CD8-positive, alpha-beta memory T cell (primary cell): ENCODE results near the gene TVP23A. TPM values are rescaled to one million over a fixed set of nuclear protein-coding genes. Genes with fewer than 3 reads are reported as not detected.
A peak's percentile ranks its signal among the peaks of the same experiment; 100 is the strongest.

Source experiments
- CTCF ChIA-PET: fragments of 350-600 bp; sonication (Branson Sonifier 250); formaldehyde crosslinking; loops from one replicate; lab custom pipeline; 2021; ENCODE audit warnings: antibody characterized with exemption; lab: Charles Lee
- POLR2A ChIA-PET: fragments of 350-600 bp; sonication (Branson Sonifier 250); formaldehyde crosslinking; loops from one replicate; lab custom pipeline; 2021; ENCODE audit warnings: antibody characterized with exemption; lab: Charles Lee
- DNase-seq, 5 donors: peaks; one replicate each; pipeline versions ENCODE4 v3.0.0 to v3.0.0-alpha.2; 2020 to 2022; ENCODE audit warnings: mixed read lengths in 1 of 5
- H3K27ac ChIP-seq: one replicate; pipeline ENCODE4 v1.7.0; 2013; ENCODE audit warnings: low read depth, mild to moderate bottlenecking, low read length, moderate library complexity
- H3K27me3 ChIP-seq: 2 replicates; pipeline ENCODE4 v1.7.0; 2013; ENCODE audit warnings: low read length, mild to moderate bottlenecking; ENCODE audit not compliant: insufficient read depth, poor library complexity, severe bottlenecking
- H3K36me3 ChIP-seq: 2 replicates; pipeline ENCODE4 v1.7.0; 2013; ENCODE audit warnings: mild to moderate bottlenecking, low read length, moderate library complexity; ENCODE audit not compliant: insufficient read depth
- H3K4me1 ChIP-seq: 2 replicates; pipeline ENCODE4 v1.7.0; 2013; ENCODE audit warnings: mild to moderate bottlenecking, low read length, moderate library complexity; ENCODE audit not compliant: insufficient read depth
- H3K4me3 ChIP-seq: 2 replicates; pipeline ENCODE4 v1.7.0; 2013; ENCODE audit warnings: mild to moderate bottlenecking, low read length
- H3K9me3 ChIP-seq: 2 replicates; pipeline ENCODE4 v1.7.0; 2013; ENCODE audit warnings: mild to moderate bottlenecking, low read length
- H3K27ac Mint-ChIP-seq, 8 donors: one replicate each; pipeline ENCODE4 v1.8.0; 2020 to 2021; ENCODE audit warnings: mixed read lengths in 8 of 8, mild to moderate bottlenecking in 6 of 8, inconsistent platforms in 3 of 8, moderate library complexity in 3 of 8
- H3K27me3 Mint-ChIP-seq, 2 donors: one replicate each; pipeline ENCODE4 v1.8.0; 2020 to 2021; ENCODE audit warnings: mixed read lengths in 2 of 2, mild to moderate bottlenecking in 1 of 2, moderate library complexity in 1 of 2
- H3K36me3 Mint-ChIP-seq, 3 donors: one replicate each; pipeline ENCODE4 v1.8.0; 2020 to 2021; ENCODE audit warnings: mixed read lengths in 3 of 3, inconsistent platforms in 1 of 3, mild to moderate bottlenecking in 1 of 3
- H3K4me1 Mint-ChIP-seq, 3 donors: one replicate each; pipeline ENCODE4 v1.8.0; 2020 to 2021; ENCODE audit warnings: mixed read lengths in 3 of 3, inconsistent platforms in 1 of 3, mild to moderate bottlenecking in 1 of 3
- H3K4me3 Mint-ChIP-seq, 7 donors: one replicate each; pipeline ENCODE4 v1.8.0; 2020 to 2021; ENCODE audit warnings: mixed read lengths in 7 of 7, mild to moderate bottlenecking in 6 of 7, moderate library complexity in 4 of 7, inconsistent platforms in 2 of 7
- H3K9me3 Mint-ChIP-seq, 5 donors: one replicate each; pipeline ENCODE4 v1.8.0; 2020 to 2022; ENCODE audit warnings: mixed read lengths in 5 of 5, mild to moderate bottlenecking in 3 of 5, moderate library complexity in 2 of 5, inconsistent platforms in 1 of 5
- polyA plus RNA-seq: library from polyadenylated mRNA; unstranded; fragments of 300-500 nt; fragmentation: Illumina TruSeq; gene quantifications from one replicate; pipeline ENCODE4 v1.2.3, GENCODE V29; 2021
- total RNA-seq, 2 experiments: library from RNA; stranded (reverse); gene quantifications; one replicate each; pipeline ENCODE4 v1.2.3, GENCODE V29; 2021

TVP23A gene
- total and polyA plus RNA-seq, 3 experiments from 2014 or later, result 0.26 TPM; not detected in 2

GRCh38 chr16:10822702-10823101, 4.1 kb upstream of the TVP23A start:
- no peaks in the 10 kb centered on the region for H3K36me3 ChIP-seq
- ChIA-PET POLR2A (no interaction called here), CTCF (no interaction called here)
- Mint-ChIP-seq H3K4me3 (no peak overlapping the region), H3K27me3 (no peaks in the 10 kb centered on the region), H3K36me3 (no peaks in the 10 kb centered on the region), H3K27ac (peak overlapping the region in 2 of 8 donors; percentile 79 to 84), H3K9me3 (no peaks in the 10 kb centered on the region), H3K4me1 (no peaks in the 10 kb centered on the region)
- H3K9me3 ChIP-seq, result no peaks in the 10 kb centered on the region
- H3K4me1 ChIP-seq, result no peaks in the 10 kb centered on the region
- H3K4me3 ChIP-seq, result no peak overlapping the region
- DNase-seq, result no peak
- no peaks in the 10 kb centered on the region for H3K27me3 ChIP-seq
- H3K27ac ChIP-seq, result no peak overlapping the region

- Mint-ChIP-seq H3K4me3 (no peak overlapping the region), H3K4me1 (no peaks in the 10 kb centered on the region), H3K9me3 (no peaks in the 10 kb centered on the region), H3K27me3 (no peaks in the 10 kb centered on the region), H3K36me3 (no peaks in the 10 kb centered on the region), H3K27ac (peak overlapping the region in 1 of 8 donors; percentile 22)
- no peak for DNase-seq
- Histone ChIP-seq H3K36me3 (no peaks in the 10 kb centered on the region), H3K4me3 (no peak overlapping the region), H3K9me3 (no peaks in the 10 kb centered on the region), H3K4me1 (no peaks in the 10 kb centered on the region), H3K27me3 (no peaks in the 10 kb centered on the region), H3K27ac (no peak overlapping the region)
- ChIA-PET POLR2A (no interaction called here), CTCF (no interaction called here)
Observed at GRCh38 chr16:10820546-10820945, 2.0 kb upstream of the TVP23A start.

- Histone ChIP-seq H3K27me3 (no peaks in the 10 kb centered on the region), H3K4me1 (no peaks in the 10 kb centered on the region), H3K9me3 (no peaks in the 10 kb centered on the region), H3K4me3 (no peak overlapping the region), H3K27ac (no peak overlapping the region), H3K36me3 (no peaks in the 10 kb centered on the region)
- no peak for DNase-seq
- H3K36me3 Mint-ChIP-seq, result no peaks in the 10 kb centered on the region
- no peaks in the 10 kb centered on the region for H3K27me3 Mint-ChIP-seq
- H3K9me3 Mint-ChIP-seq, result no peaks in the 10 kb centered on the region
- POLR2A ChIA-PET, result no interaction called here
- H3K4me1 Mint-ChIP-seq, result peaks cover 3 to 6% (median 6%) of the 10 kb centered on the region in 3 donors
- CTCF ChIA-PET, result no interaction called here
- no peak overlapping the region for H3K4me3 Mint-ChIP-seq
- peak overlapping the region in 1 of 8 donors; percentile 35 for H3K27ac Mint-ChIP-seq
Observed at GRCh38 chr16:10817514-10817913, 1.1 kb downstream of the TVP23A start.

GRCh38 chr16:10813099-10813455, 5.5 kb downstream of the TVP23A start:
- no peak overlapping the region for H3K27ac ChIP-seq
- DNase-seq, result no peak
- peaks cover 5 to 15% (median 12%) of the 10 kb centered on the region in 3 donors for H3K4me1 Mint-ChIP-seq
- H3K36me3 Mint-ChIP-seq, result no peaks in the 10 kb centered on the region
- no peak overlapping the region for H3K4me3 Mint-ChIP-seq
- H3K4me3 ChIP-seq, result no peak overlapping the region
- no peaks in the 10 kb centered on the region for H3K27me3 Mint-ChIP-seq
- ChIA-PET CTCF (no interaction called here), POLR2A (no interaction called here)
- no peaks in the 10 kb centered on the region for H3K27me3 ChIP-seq
- H3K4me1 ChIP-seq, result no peaks in the 10 kb centered on the region
- H3K27ac Mint-ChIP-seq, result peak overlapping the region in 1 of 8 donors; percentile 69
- no peaks in the 10 kb centered on the region for H3K9me3 Mint-ChIP-seq
- no peaks in the 10 kb centered on the region for H3K36me3 ChIP-seq
- H3K9me3 ChIP-seq, result no peaks in the 10 kb centered on the region

GRCh38 chr16:10812312-10813098, 6.1 kb downstream of the TVP23A start:
- peak overlapping the region in 3 of 8 donors; percentile 21 to 69 (median 48) for H3K27ac Mint-ChIP-seq
- DNase-seq, result no peak
- H3K27me3 Mint-ChIP-seq, result no peaks in the 10 kb centered on the region
- ChIA-PET CTCF (no interaction called here), POLR2A (no interaction called here)
- H3K36me3 Mint-ChIP-seq, result no peaks in the 10 kb centered on the region
- no peaks in the 10 kb centered on the region for H3K36me3 ChIP-seq
- peaks cover 5 to 15% (median 12%) of the 10 kb centered on the region in 3 donors for H3K4me1 Mint-ChIP-seq
- no peaks in the 10 kb centered on the region for H3K4me1 ChIP-seq
- no peaks in the 10 kb centered on the region for H3K9me3 Mint-ChIP-seq
- no peaks in the 10 kb centered on the region for H3K27me3 ChIP-seq
- no peak overlapping the region for H3K27ac ChIP-seq
- H3K4me3 ChIP-seq, result no peak overlapping the region
- no peaks in the 10 kb centered on the region for H3K9me3 ChIP-seq
- H3K4me3 Mint-ChIP-seq, result peak overlapping the region in 1 of 7 donors; percentile 3

- no peak overlapping the region for H3K4me3 ChIP-seq
- H3K4me1 ChIP-seq, result no peaks in the 10 kb centered on the region
- H3K9me3 Mint-ChIP-seq, result no peaks in the 10 kb centered on the region
- no peaks in the 10 kb centered on the region for H3K36me3 ChIP-seq
- H3K27me3 Mint-ChIP-seq, result peaks cover 2 to 3% of the 10 kb centered on the region in 2 donors
- H3K4me3 Mint-ChIP-seq, result no peak overlapping the region
- H3K9me3 ChIP-seq, result no peaks in the 10 kb centered on the region
- H3K4me1 Mint-ChIP-seq, result peaks cover 5 to 15% (median 12%) of the 10 kb centered on the region in 3 donors
- ChIA-PET POLR2A (no interaction called here), CTCF (no interaction called here)
- H3K36me3 Mint-ChIP-seq, result peaks cover 0 to 5% (median 0%) of the 10 kb centered on the region in 3 donors
- H3K27ac Mint-ChIP-seq, result no peak overlapping the region
- no peaks in the 10 kb centered on the region for H3K27me3 ChIP-seq
- no peak overlapping the region for H3K27ac ChIP-seq
- no peak for DNase-seq
Observed at GRCh38 chr16:10809706-10810105, 8.9 kb downstream of the TVP23A start.

GRCh38 chr16:10808850-10809249, 9.7 kb downstream of the TVP23A start:
- DNase-seq, result no peak
- H3K27me3 Mint-ChIP-seq, result peaks cover 2 to 3% of the 10 kb centered on the region in 2 donors
- H3K36me3 Mint-ChIP-seq, result peaks cover 0 to 5% (median 0%) of the 10 kb centered on the region in 3 donors
- Histone ChIP-seq H3K27me3 (no peaks in the 10 kb centered on the region), H3K4me1 (no peaks in the 10 kb centered on the region), H3K4me3 (no peak overlapping the region), H3K36me3 (no peaks in the 10 kb centered on the region), H3K9me3 (no peaks in the 10 kb centered on the region), H3K27ac (no peak overlapping the region)
- H3K4me1 Mint-ChIP-seq, result peaks cover 5 to 15% (median 12%) of the 10 kb centered on the region in 3 donors
- no peaks in the 10 kb centered on the region for H3K9me3 Mint-ChIP-seq
- ChIA-PET CTCF (no interaction called here), POLR2A (no interaction called here)
- no peak overlapping the region for H3K27ac Mint-ChIP-seq
- H3K4me3 Mint-ChIP-seq, result no peak overlapping the region

- no peak overlapping the region for H3K27ac Mint-ChIP-seq
- POLR2A ChIA-PET, result no interaction called here
- Histone ChIP-seq H3K27me3 (no peaks in the 10 kb centered on the region), H3K27ac (no peak overlapping the region), H3K4me1 (no peaks in the 10 kb centered on the region), H3K9me3 (no peaks in the 10 kb centered on the region), H3K4me3 (no peak overlapping the region), H3K36me3 (no peaks in the 10 kb centered on the region)
- H3K9me3 Mint-ChIP-seq, result no peaks in the 10 kb centered on the region
- peaks cover 5 to 15% (median 12%) of the 10 kb centered on the region in 3 donors for H3K4me1 Mint-ChIP-seq
- CTCF ChIA-PET, result no interaction called here
- H3K27me3 Mint-ChIP-seq, result peaks cover 2 to 7% of the 10 kb centered on the region in 2 donors
- no peak for DNase-seq
- H3K36me3 Mint-ChIP-seq, result peaks cover 0 to 5% (median 0%) of the 10 kb centered on the region in 3 donors
- no peak overlapping the region for H3K4me3 Mint-ChIP-seq
Observed at GRCh38 chr16:10808218-10808617, 10.4 kb downstream of the TVP23A start.
